Ishikawa (cell line): Measurements from ENCODE around the gene MOXD1.

Source experiments
- CEBPB ChIP-seq: IDR thresholded peaks from 2 replicates; pipeline ENCODE4 v1.6.1; 2012
- EP300 ChIP-seq: IDR thresholded peaks from 2 replicates; pipeline ENCODE4 v1.6.1; 2012; ENCODE audit warnings: borderline replicate concordance
- ZBTB7A ChIP-seq: IDR thresholded peaks from 2 replicates; pipeline ENCODE4 v1.6.1; 2012; ENCODE audit warnings: low read depth
- TF ChIP-seq, protein P1 (sequence below): IDR thresholded peaks from 2 replicates; pipeline ENCODE4 v1.6.1; 2012
- TF ChIP-seq, protein P2 (sequence below): IDR thresholded peaks from 2 replicates; pipeline ENCODE4 v1.6.1; 2012; ENCODE audit warnings: low read depth, mild to moderate bottlenecking
- TF ChIP-seq, protein P3 (sequence below): IDR thresholded peaks from 2 replicates; pipeline ENCODE4 v1.6.1; 2012

- TF ChIP-seq EP300 (no peak), CEBPB (no peak), ZBTB7A (no peak)
- TF ChIP-seq, protein P1, sequence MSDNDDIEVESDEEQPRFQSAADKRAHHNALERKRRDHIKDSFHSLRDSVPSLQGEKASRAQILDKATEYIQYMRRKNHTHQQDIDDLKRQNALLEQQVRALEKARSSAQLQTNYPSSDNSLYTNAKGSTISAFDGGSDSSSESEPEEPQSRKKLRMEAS: no peak
- TF ChIP-seq, protein P2, sequence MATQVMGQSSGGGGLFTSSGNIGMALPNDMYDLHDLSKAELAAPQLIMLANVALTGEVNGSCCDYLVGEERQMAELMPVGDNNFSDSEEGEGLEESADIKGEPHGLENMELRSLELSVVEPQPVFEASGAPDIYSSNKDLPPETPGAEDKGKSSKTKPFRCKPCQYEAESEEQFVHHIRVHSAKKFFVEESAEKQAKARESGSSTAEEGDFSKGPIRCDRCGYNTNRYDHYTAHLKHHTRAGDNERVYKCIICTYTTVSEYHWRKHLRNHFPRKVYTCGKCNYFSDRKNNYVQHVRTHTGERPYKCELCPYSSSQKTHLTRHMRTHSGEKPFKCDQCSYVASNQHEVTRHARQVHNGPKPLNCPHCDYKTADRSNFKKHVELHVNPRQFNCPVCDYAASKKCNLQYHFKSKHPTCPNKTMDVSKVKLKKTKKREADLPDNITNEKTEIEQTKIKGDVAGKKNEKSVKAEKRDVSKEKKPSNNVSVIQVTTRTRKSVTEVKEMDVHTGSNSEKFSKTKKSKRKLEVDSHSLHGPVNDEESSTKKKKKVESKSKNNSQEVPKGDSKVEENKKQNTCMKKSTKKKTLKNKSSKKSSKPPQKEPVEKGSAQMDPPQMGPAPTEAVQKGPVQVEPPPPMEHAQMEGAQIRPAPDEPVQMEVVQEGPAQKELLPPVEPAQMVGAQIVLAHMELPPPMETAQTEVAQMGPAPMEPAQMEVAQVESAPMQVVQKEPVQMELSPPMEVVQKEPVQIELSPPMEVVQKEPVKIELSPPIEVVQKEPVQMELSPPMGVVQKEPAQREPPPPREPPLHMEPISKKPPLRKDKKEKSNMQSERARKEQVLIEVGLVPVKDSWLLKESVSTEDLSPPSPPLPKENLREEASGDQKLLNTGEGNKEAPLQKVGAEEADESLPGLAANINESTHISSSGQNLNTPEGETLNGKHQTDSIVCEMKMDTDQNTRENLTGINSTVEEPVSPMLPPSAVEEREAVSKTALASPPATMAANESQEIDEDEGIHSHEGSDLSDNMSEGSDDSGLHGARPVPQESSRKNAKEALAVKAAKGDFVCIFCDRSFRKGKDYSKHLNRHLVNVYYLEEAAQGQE: no peak
- TF ChIP-seq, protein P3, sequence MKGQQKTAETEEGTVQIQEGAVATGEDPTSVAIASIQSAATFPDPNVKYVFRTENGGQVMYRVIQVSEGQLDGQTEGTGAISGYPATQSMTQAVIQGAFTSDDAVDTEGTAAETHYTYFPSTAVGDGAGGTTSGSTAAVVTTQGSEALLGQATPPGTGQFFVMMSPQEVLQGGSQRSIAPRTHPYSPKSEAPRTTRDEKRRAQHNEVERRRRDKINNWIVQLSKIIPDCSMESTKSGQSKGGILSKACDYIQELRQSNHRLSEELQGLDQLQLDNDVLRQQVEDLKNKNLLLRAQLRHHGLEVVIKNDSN: no peak
These were observed 56.5 kb downstream of the MOXD1 start for GRCh38 chr6:132344811-132345210.
